T-helper 2 cell treated with Interferon-gamma antibody and Interleukin-4, amounts not matched to agents 100 ng/mL and 5 ng/mL, for 36 hours (primary cell): ENCODE results near the gene FBXL22. TPM values are rescaled to one million over a fixed set of nuclear protein-coding genes. Genes with fewer than 3 reads are reported as not detected.
"Not testable (repeated sequence)": the region's sequence is repeated elsewhere in the genome, so short reads cannot be mapped to it uniquely, and the experiment has no call there.

Experiments
- intact Hi-C: fragments of 100-400 bp; cut with micrococcal nuclease; formaldehyde crosslinking; loops from one replicate; pipeline ENCODE4 v1.15.1; 2023
- total RNA-seq: library from RNA; stranded (reverse); gene quantifications from 2 replicates; pipeline ENCODE4 v1.2.3, GENCODE V29; 2022

Gene FBXL22
- total RNA-seq, 1 donor from 2014 or later = 0.41 TPM

DNA sequence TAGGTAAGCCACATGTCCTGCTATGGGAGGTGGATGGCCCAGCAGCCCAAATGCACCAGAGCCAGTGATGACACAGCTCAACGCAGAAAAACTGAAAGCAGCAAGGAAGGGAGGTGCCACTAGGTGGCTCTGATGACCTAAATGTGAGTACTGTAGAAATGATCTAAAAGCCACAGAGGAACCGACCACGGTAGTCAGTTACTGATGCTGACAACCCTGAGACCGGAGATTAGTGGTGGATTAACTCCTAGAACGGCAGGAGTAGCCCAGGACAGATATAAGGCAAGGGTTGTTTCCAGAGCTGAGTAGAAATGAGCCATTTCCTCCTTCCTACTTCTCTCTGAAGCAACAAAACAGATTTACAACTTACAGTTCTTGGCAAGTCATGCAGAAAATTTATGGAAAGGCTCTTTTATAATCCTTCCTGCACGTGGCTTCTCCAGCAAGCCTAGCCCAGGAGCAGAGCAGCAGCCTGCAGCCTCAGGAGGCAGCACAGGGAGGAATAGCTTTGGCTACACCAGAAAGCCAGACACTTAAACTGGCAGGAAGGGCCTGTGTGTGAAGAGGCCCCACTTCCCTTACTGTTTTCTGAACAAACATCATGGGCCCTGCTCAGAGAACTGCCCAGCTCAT lies 13.1 kb downstream of the FBXL22 start:
- intact Hi-C loops = loop anchor here (1.0 to 10.0 kb wide), 6 partner anchors 58 to 457 kb away; partner anchors contain the start of gene DAPK2

DNA sequence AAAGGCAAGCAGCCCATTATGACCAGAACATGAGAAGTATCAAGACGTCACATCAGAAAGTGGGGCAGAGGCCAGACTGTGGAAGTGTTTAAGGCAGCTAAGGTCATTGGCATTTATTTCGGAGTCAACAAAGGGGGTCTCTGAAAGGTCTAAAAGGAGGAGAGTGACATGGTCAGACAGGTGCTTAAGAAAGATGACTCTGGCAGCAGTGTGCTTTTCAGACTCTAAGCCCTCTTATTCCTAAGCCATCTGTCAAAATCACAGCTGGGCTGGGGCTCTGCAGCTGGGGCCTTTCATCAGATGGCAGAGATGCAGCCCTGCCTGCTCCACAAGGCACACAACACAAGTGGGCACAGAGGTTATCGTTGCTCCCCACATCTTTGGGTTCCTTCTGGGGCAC lies 14.0 kb downstream of the FBXL22 start:
- intact Hi-C loops = loop anchor here (2.0 to 10.0 kb wide), 4 partner anchors 58 to 281 kb away; no protein-coding TSS in a partner anchor

DNA sequence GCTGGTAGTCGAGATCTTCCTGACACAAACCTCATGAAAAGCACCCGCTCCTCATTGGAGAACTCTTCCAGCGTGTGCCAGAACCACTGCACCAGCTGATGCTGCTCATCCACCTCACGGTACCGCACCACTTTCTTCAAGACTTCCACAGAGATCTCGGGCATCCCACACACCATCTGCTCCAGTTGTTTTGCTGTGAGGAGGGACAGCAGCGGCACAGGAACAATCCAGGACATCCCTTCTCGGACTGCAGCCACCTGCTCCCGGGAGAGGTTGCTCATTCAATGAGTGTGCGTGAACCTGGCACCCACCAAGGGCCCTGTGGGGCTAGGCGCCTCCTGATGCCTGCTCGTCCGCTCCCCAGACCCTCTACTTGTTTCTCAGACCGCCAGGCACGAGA lies 15.1 kb downstream of the FBXL22 start:
- intact Hi-C loops = loop anchor here (5.0 to 10.0 kb wide), 2 partner anchors 213 to 280 kb away; no protein-coding TSS in a partner anchor

DNA sequence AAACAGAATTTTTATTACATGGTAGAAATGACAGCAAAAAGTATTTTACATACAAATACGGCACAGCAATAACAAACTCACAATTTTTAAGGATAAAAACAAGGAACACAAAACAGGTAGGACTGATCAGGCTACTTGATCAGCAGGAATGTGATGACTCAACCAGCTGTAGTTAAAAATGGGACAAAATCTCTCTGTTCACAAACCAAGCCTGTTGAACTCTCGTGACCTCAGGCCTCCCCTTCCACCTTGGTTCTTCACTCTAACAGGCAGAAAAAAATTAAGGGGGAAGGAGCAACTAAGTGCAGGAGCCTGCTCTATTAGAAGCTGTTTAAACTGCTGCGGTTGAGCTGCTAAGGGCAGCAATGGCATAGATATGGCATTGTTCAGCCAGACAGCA lies 18.7 kb downstream of the FBXL22 start:
- intact Hi-C loops = loop anchor here (10.0 kb wide), 1 partner anchor 209 kb away; no protein-coding TSS in a partner anchor

DNA sequence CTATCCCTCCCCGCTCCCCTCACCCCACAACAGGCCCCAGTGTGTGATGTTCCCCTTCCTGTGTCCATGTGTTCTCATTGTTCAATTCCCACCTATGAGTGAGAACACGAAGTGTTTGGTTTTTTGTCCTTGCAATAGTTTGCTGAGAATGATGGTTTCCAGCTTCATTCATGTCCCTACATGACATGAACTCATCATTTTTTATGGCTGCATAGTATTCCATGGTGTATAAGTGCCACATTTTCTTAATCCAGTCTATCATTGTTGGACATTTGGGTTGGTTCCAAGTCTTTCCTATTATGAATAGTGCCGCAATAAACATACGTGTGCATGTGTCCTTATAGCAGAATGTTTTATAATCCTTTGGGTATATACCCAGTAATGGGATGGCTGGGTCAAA lies 20.0 kb downstream of the FBXL22 start:
- intact Hi-C loops = loop anchor here (10.0 kb wide), 1 partner anchor 208 kb away; no protein-coding TSS in a partner anchor

DNA sequence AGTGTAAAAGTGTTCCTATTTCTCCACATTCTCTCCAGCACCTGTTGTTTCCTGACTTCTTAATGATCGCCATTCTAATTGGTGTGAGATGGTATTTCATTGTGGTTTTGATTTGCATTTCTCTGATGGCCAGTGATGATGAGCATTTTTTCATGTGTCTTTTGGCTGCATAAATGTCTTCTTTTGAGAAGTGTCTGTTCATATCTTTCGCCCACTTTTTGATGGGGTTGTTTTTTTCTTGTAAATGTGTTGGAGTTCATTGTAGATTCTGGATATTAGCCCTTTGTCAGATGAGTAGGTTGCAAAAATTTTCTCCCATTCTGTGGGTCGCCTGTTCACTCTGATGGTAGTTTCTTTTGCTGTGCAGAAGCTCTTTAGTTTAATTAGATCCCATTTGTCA lies 20.4 kb downstream of the FBXL22 start:
- intact Hi-C loops = loop anchor here (10.0 kb wide), 1 partner anchor 207 kb away; no protein-coding TSS in a partner anchor

DNA sequence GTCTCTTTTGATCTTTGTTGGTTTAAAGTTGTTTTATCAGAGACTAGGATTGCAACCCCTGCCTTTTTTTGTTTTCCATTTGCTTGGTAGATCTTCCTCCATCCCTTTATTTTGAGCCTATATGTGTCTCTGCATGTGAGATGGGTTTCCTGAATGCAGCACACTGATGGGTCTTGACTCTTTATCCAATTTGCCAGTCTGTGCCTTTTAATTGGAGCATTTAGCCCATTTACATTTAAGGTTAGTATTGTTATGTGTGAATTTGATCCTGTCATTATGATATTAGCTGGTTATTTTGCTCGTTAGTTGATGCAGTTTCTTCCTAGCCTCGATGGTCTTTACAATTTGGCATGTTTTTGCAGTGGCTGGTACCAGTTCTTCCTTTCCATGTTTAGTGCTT lies 23.6 kb downstream of the FBXL22 start:
- intact Hi-C loops = not testable (repeated sequence)

DNA sequence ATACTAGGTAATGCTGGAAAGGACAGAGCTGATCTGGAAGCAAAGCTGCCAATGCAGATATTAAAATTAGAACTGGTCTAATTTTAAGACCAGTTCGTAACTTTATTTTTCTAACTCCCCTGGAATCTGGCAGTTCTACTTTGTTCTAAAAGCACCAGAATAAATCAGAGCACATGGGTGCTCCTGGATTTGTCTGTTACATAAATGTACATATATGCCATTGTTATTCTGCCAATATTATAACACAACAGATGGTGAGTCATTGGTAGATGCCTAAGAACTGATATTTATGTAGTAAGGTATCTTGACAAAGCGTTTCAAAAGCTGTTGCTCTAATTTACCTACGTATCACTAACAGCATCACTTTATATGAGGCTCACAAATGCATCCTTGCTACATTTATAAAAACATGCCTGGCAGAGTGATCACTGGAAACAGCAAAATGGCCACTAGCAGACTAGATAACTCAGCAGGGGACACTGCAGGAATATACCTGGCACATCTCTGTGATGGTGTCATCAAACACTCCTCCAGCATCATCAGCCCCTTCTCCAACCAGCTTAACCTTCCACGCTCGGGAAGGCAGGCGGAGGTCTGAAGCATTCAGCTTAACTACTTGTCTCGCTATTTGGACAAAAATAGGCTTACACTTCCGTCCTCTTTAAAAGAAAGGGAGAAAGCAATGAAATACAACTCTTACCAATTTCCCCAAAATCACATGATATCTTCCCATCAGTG lies 26.2 kb downstream of the FBXL22 start:
- intact Hi-C loops = no loop called here

DNA sequence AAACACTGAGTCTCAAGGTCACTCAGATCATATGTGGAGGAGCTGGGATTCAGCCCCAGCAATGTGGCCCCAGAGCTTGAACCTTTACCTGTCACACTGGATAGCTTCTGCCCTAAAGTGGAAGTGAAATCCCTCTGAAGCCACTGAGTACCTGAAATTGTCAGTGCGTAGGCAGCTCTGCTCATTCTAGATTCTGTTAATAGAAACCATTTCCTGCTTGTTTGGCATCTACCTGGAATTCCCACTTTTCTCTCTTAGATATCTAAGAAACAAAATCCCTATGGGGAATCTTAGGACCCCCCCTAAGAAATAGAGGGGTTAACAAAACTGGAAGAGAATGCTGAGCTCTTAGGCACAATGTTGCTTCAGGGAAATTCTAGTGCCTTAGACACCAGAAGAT lies 29.8 kb downstream of the FBXL22 start:
- intact Hi-C loops = no loop called here

DNA sequence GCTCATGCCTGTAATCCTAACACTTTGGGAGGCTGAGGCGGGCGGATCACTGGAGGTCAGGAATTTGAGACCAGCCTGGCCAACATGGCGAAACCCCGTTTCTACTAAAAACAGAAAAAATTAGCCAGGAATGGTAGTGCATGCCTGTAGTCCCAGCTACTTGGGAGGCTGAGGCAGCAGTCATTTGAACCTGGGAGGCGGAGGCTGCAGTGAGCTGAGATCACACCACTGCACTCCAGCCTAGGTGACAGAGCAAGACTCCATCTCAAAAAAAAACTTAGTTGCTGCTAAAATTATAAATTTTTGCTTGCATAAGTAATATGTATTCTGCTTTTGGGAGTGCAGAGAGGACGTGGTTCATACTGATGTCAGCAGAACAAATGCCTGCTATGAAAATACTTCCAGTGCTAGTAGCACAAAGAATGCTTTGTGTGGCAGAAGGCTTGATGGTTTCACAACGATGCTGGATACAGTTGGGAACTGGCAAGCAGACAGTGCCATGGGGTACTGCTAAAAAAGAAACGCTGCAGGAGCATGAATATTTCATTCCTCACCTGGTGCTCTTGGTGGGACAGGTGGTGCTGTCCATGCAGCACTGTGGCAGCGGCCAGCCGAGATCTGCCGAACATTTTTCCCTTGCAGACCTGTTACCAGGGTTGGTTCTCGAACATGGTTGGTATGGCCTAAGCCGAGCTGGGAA lies 31.1 kb downstream of the FBXL22 start:
- intact Hi-C loops = no loop called here

DNA sequence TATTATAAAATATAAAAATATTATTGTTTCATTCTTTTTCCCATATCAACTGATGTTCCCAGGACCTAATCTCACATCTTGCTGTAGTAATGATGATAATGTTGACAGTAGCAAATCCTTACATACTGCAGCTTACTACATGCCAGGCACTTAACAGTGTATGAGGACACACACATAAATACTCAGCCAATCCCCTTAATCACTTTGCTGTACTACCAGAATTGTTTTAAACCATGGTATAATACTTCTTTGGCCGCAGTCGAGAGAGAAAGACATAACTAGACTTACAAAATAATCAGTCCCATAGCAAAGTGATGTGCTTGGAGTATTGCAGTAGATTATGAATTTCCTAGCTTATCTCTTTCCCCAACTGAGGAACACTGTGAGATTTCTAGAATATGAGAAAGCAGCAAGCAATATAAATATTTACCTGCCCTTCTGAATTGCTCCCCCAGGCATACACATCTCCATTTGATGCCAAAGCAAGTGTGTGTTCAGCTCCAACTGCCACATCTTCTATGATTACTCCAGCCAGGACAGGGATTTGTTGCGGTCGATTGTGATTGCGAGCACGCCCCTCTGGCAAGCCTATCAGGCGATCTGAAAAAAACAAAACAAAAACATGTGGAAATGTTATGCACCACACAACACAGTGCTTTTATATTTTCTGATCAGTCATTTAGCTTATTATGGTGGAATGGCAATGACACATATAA lies 33.0 kb downstream of the FBXL22 start:
- intact Hi-C loops = no loop called here

DNA sequence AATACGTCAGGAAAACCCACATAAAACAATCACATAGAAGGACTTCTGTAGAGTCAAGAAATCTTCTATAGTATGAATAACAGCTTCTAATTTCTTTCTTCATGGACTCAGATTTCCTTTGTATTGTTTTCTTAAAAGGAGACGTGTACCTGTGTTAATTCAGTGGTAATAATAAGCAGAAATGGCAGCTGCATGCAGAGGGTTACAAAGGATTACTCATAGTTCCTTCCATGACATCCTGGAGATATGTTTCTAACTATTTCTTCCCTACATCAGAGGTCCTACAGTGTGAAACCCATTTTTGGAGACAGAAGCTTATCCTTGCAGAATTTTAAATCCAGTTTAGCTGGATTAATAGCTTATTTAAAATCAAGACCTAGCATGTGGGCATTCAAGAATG lies 36.1 kb downstream of the FBXL22 start:
- intact Hi-C loops = no loop called here

DNA sequence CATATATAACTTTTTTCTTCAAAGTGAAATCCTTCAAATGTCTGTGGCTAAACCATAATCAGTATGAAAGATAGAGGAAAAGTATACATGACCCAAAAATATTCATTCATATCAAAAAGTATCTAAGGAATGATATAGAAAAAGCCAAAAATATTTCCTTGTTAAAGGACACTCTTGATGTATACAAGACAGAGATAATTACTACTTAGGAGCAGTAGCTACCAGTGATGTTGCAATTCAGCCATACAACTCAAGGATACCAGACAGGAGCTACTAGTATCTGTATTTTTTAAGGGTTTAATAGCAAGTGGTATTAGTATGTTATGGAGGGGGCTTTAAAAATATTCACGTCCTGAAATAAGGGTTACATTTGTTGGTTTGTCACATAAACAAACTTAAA lies 37.0 kb downstream of the FBXL22 start:
- intact Hi-C loops = no loop called here

DNA sequence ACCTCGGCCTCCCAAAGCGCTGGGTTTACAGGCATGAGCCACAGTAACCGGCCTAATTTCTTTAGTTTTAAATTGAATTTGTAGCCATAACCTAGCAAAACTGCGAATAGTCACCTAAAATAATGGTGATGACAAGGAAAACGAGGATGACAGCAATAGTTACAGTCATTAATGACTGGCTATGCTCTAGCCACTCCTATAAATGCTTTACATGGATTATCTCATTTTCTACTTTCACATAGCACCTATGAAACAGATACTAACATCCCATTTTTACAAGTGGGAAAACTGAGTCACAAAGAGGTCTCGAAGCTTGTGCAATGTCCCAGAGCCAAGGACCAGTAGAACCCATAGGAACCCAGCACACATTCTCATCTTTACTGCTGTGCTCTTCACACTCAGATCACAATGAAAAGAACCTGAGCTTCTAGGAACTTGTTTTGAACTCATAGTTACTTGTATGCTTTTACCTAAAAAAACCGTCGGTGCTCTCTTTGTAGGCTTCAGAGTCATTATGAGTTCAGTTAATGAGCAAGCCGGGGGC lies 39.4 kb downstream of the FBXL22 start:
- intact Hi-C loops = no loop called here

DNA sequence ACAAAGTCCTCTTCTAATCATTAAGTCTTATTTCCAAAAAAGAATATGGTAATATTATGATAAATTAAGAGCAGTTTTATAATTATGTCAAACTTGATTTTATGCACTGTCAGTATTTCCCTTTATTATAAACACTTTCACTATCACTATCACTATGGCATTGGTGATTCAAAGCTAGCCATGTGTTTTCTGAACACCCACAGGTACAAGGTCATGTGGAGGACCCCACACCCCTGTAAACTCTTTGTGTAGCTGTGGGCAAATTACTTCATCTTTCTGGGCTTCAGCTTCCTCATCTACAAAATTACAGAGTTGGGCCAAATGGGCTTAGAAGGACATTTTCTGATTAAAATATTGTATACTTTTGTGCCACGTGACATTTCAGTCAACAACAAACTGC lies 41.7 kb downstream of the FBXL22 start:
- intact Hi-C loops = no loop called here

DNA sequence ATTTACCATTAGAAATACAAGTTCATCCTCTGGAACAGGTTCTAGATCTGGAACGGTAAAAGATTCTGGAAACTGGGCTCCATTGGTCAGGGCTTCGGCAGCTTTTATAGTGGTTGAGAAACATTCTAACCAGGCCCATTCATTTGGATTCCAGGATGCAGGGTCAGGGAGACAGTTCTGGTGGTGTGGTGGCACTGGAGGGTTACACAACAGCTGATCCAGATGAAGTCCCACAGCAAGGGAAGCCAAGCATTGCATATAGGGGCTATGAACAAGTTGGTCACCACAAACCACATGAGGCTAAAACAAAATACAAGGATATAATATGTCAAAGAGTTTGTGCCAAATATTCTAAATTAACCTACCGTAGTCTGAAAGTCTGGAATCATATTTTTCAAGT lies 43.0 kb downstream of the FBXL22 start:
- intact Hi-C loops = no loop called here

Other genes starting within 250 kb of the FBXL22 start
- not detected in 2 replicates for gene CA12, start 215.5 kb upstream of the FBXL22 start, total RNA-seq
- gene USP3, start 92.8 kb upstream of the FBXL22 start, total RNA-seq = 58.0 and 58.1 TPM in 2 replicates
- 77.9 and 97.3 TPM in 2 replicates for gene HERC1, start 236.6 kb downstream of the FBXL22 start, total RNA-seq